VCaP (cell line): ENCODE results near the gene PDXK.

ENCODE experiments used
- H3K27ac ChIP-seq: fragments of 450-650 bp; 2 replicates; pipeline ENCODE4 v1.5.1; 2017
- CTCF ChIP-seq: fragments of 450-650 bp; conservative IDR thresholded peaks from 2 replicates; pipeline ENCODE4 v1.5.1; 2017; ENCODE audit warnings: mild to moderate bottlenecking, moderate library complexity

PDXK gene

GRCh38 chr21:43764576-43765495, 45.9 kb downstream of the PDXK start:
- H3K27ac ChIP-seq: no peak overlapping the region
- TF ChIP-seq CTCF: no peak

GRCh38 chr21:43766734-43767497, 48.0 kb downstream of the PDXK start:
- TF ChIP-seq CTCF: no peak
- H3K27ac ChIP-seq: no peak overlapping the region

GRCh38 chr21:43767498-43767983, 48.6 kb downstream of the PDXK start:
- TF ChIP-seq CTCF: no peak
- no peak overlapping the region for H3K27ac ChIP-seq

- TF ChIP-seq CTCF: no peak
These were observed 49.3 kb downstream of the PDXK start for GRCh38 chr21:43767984-43768867.

GRCh38 chr21:43768868-43769167, 49.9 kb downstream of the PDXK start:
- no peak overlapping the region for H3K27ac ChIP-seq

More at GRCh38 chr21:43767984-43768867, 49.3 kb downstream of the PDXK start:
- H3K27ac ChIP-seq: no peak overlapping the region

GRCh38 chr21:43769325-43769958, 50.5 kb downstream of the PDXK start:
- H3K27ac ChIP-seq: no peak overlapping the region
- no peak for TF ChIP-seq CTCF

More at GRCh38 chr21:43768868-43769167, 49.9 kb downstream of the PDXK start:
- no peak for TF ChIP-seq CTCF
